ENCODE data around the gene SMIM14.
"Not testable (repeated sequence)": the region's sequence is repeated elsewhere in the genome, so short reads cannot be mapped to it uniquely, and the experiment has no call there.

The SMIM14 gene

GRCh38 chr4:39596971-39597370 is 41.7 kb downstream of the SMIM14 start:
- no peak for DNase-seq (ENCODE audit: low read depth)

DNA sequence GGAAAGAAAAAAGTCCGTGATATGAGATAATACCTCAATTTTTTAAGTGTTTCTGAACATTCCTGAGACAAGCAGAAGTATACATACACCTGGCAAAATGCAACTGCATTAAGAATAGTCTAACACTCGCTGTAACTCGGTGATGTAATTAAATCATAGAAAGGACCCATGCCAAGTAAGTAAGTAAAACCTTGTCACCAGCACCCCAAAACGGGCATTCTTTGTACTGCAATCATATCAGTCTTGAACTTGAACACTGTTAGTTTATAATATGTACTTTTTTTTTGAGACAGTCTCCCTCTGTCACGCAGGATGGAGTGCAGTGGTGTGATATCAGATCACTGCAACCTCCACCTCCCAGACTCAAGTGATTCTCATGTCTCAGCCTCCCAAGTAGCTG is 47.4 kb downstream of the SMIM14 start:
- DNase-seq (ENCODE audit: low read depth): no peak

GRCh38 chr4:39587881-39588280 is 50.8 kb downstream of the SMIM14 start:
- DNase-seq (ENCODE audit: low read depth): no peak

GRCh38 chr4:39574946-39575345 is 63.7 kb downstream of the SMIM14 start:
- DNase-seq (ENCODE audit: low read depth): no peak

DNA sequence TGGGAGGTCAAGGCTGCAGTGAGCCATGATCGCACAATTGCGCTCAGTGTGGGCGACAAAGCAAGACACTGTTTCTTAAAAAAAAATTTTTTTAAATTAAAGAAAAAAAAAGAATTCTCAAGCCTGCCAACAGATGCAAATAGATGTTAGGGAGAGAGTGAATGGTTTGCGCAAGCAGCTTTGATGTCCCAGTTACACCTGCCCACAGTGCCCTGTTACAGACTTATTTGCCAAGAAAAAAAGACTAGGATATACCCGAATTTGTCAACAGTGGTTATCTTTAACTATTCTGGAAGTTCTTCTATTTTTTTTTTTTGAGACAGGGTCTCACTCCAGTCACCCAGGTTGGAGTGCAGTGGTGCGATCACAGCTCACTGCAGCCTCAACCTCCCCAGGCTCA is 67.2 kb downstream of the SMIM14 start:
- DNase-seq (ENCODE audit: low read depth): no peak

GRCh38 chr4:39571054-39571453 is 67.6 kb downstream of the SMIM14 start:
- no peak for DNase-seq (ENCODE audit: low read depth)

DNA sequence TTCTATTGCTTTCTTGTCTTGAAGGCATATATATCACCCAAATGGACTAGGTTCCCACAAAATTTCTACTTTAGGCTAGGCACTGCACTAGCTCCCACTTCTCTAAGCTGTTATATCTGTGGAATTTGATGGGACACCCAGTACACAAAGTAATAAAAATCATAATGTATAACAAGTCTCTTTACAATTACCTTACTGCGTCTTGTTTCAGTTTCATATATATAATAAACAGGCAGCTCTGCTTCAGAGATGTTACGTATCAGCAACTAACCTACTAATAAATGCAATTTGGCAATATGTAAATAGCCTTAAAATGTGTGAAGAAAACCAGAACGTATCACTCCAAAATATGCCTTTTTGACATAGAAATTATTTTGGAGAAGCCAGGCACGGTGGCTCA is 69.5 kb downstream of the SMIM14 start:
- DNase-seq (ENCODE audit: low read depth): no peak

DNA sequence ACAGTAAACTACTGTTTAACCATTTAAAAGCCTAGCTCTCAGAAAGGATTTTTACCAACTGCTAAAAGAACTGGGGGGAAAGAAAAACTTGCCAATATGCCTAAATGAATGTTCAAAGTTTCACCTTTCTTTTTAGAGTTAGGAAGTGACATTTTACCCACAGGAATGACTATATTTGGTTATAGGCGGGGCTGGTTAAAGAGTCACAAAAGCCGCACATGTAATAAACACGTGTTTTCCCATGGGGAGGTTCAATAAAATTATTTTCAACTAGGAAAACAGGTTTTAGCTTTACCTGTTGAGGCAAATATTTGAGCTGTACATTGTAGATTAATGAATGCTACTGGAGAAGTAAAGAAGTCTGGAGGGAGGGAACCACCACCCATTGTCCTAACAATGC is 69.9 kb downstream of the SMIM14 start:
- DNase-seq (ENCODE audit: low read depth): no peak

DNA sequence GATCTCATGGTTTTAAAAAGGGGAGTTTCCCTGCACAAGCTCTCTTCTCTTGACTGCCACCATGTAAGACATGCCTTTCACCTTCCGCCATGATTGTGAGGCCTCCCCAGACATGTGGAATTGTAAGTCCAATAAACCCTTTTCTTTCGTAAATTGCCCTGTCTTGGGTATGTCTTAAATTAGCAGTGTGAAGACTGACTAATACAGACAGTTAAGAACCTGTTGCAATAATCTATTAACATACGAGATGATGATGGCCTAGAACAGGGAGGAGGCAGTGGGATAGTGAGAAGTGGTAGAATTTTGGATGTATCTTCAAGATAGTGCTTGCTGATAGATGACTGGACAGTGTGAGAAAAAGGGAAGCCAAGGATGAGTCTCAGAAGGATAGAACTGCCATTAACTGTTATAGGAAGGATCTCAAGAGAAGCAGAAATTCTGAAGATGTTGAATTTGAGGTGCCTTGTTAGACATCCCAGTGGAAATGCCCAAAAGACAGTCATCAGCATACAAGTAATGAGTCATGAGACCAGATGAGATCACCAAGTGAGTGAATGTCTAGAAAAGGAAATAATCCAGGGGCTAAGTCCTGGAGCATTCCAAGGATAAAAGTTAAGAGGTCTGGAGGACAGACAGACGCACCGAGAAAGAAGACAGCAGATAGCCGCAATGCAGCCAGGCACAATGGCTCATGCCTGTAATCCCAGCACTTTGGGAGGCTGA is 72.6 kb downstream of the SMIM14 start:
- no peak for DNase-seq (ENCODE audit: low read depth)

GRCh38 chr4:39563346-39563847 is 75.3 kb downstream of the SMIM14 start:
- no peak for DNase-seq (ENCODE audit: low read depth)

DNA sequence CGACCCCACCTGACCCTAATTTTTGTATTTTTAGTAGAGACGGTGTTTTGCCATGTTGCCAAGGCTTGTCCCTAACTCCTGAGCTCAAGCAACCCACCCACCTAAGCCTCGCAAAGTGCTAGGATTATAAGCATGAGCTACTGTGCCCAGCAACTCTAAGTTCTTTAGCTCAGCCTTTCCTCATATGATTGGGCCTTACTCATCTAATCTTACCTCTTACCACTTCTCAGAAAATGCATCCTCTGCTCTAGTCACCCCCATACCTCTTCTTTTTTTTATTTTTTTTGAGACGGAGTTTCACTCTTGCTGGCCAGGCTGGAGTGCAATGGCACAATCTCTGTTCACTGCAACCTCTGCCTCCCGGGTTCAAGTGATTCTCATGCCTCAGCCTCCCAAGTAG is 75.9 kb downstream of the SMIM14 start:
- DNase-seq (ENCODE audit: low read depth): no peak

DNA sequence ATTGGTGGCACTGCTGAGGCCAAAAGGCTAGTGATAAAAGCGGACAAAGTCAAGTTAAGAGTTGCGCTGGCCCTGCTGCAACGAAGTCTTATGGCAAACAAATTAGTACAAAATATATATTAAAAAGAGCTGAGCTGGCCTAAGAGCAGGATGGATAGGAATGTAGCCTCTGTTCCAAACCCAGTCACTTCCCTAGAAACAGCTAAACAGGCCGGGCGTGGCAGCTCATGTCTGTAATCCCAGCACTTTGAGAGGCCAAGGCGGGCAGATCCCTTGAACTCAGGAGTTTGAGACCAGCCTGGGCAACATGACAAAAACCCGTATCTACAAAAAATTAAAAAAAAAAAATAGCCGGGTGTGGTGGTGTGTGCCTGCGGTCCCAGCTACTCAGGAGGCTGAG is 79.0 kb downstream of the SMIM14 start:
- no peak for DNase-seq (ENCODE audit: low read depth)

- DNase-seq (ENCODE audit: low read depth): no peak
Measured at GRCh38 chr4:39555472-39555871, 83.2 kb downstream of the SMIM14 start.

GRCh38 chr4:39548425-39549067 is 90.1 kb downstream of the SMIM14 start:
- DNase-seq (ENCODE audit: low read depth): no peak

DNA sequence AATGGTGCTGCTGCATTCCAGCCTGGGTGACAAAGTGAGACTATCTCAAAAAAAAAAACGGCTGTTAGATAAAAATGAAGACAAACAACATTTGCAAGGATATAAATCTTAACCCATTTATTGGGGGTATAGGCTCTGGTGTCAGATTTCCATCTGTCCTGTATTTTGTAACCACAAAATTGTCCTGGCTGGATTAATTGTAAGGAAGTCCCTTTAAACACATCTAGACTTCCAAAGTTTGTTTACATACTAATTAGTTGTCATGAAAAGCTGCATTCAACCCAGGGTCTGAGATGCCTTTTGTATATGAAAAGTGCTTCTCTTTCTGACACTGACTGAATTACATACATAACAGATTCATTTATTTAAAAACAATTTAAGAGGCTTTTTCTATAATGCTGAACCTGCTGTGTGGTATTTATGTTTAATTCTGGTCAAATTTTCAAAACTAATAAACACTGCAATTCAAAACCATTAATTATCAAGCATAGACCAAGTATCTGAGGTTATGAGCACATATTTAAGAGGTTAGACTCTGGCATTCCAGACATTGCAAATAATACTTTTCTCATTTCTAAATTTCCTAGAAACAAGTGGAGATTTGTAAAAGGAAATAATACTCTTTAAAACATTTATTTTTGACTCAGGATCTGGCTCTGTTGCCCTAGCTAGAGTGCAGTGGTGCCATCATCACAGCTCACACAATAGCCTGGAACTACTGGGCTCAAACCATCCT is 93.9 kb downstream of the SMIM14 start:
- no peak for DNase-seq (ENCODE audit: low read depth)

DNA sequence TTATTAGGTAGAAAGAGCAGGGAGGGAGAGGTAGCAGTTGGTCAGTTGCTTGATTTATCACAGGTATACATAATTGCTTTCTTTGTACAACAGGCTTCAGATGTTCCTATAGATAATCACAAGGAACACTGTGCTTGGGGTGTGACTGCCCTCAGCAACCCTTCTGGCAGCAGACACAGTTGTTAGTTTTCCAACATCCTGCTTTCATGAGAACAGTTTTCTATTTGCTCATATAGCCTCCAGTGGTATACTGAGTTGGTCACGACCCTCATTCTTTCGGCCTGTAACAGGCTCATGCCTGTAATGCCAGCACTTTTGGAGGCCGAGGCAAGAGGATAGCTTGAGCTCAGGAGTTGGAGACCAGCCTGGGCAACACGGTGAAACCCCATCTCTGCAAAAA is 94.6 kb downstream of the SMIM14 start:
- DNase-seq (ENCODE audit: low read depth): not testable (repeated sequence)

GRCh38 chr4:39543034-39543433 is 95.6 kb downstream of the SMIM14 start:
- no peak for DNase-seq (ENCODE audit: low read depth)

GRCh38 chr4:39542611-39543012 is 96.1 kb downstream of the SMIM14 start:
- no peak for DNase-seq (ENCODE audit: low read depth)

GRCh38 chr4:39541987-39542610 is 96.6 kb downstream of the SMIM14 start:
- DNase-seq (ENCODE audit: low read depth): no peak

GRCh38 chr4:39539089-39539611 is 99.5 kb downstream of the SMIM14 start:
- no peak for DNase-seq (ENCODE audit: low read depth)

- DNase-seq (ENCODE audit: low read depth): no peak
Measured at GRCh38 chr4:39533541-39533940, 105.1 kb downstream of the SMIM14 start.

DNA sequence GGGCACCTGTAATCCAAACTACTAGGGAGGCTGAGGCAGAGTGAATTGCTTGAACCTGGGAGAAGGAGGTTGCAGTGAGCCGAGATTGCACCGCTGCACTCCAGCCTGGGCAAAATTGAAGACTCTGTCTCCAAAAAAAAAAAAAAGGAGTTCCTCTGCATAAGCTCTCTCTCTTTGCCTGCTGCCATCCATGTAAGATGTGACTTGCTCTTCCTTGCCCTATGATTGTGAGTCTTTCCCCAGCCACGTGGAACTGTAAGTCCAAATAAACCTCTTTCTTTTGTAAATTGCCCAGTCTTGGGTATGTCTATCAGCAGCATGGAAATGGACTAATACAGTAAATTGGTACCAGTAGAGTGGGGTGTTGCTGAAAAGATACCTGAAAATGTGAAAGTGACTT is 106.4 kb downstream of the SMIM14 start:
- not testable (repeated sequence) for DNase-seq (ENCODE audit: low read depth)
